Measurements from ENCODE around the gene RNPC3.
"Not testable (repeated sequence)": the region's sequence is repeated elsewhere in the genome, so short reads cannot be mapped to it uniquely, and the experiment has no call there.

Gene RNPC3

DNA sequence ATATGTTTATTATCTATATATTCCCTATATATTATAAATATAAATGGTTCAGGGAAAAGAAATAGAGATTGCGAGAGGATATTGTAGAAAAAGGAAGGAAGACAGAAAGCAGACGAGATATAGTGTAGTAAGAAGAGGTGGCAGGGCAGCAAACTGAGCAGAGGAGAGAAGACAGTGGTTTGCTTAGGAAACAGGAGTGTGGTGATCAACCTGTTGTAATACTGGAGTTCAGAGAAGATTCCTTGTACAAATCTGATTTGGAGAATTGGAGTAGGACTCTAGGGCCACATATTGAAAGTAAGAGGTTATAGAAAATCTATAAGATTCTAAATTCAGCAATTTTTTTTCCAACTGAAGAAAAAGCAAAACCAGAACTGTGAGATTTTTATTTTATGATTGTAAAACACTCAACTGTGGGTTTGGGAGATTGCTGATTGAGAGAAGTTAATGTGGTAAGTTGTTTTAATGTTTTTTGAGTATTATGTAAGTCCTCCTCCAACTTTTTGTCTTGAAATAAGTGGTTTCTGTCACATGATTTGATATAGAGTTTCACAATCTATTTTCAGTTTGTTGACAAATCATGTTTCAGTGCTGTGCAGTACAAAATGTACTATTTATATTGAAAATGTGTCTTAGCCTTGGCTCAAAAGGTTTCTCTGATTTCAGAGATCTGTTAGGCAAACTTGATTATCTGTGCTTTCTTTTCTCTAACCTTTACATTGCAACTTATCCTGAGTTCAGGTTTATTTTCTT, 36.3 kb downstream of the RNPC3 start:
- no peak for DNase-seq

DNA sequence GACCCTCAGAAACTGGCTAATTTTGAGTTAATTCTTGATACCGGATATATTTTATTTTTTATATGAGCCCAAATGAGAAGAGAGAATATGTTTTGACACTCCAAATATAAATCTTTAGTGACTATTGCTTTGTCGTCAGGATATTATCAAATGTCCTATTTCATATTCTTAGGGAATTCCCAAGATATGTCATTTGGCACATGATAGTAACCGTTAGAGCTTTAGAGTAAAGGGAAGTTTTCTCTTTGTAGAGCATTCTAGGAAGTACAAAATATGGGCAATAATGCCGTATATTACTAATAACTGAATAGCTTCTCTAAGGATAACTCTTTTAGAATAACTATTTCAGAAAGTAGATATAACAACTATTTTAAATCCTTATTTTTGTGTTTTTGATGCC, 37.6 kb downstream of the RNPC3 start:
- DNase-seq: no peak

DNA sequence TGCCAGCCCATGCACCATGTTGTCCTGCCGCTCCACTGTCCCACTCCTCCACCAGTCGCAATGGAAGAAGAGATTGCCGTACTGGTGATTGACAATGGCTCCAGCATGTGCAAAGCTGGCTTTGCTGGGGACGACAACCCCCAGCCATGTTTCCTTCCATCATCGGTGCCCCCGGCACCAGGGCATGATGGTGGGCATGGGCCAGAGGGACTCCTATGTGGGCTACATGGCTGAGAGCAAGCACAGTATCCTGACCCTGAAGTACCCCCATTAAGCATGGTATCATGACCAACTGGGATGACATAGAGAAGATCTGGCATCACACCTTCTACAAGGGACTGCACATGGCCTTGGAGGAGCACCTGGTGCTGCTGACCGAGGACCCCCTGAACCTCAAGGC, 44.0 kb downstream of the RNPC3 start:
- DNase-seq: no peak

DNA sequence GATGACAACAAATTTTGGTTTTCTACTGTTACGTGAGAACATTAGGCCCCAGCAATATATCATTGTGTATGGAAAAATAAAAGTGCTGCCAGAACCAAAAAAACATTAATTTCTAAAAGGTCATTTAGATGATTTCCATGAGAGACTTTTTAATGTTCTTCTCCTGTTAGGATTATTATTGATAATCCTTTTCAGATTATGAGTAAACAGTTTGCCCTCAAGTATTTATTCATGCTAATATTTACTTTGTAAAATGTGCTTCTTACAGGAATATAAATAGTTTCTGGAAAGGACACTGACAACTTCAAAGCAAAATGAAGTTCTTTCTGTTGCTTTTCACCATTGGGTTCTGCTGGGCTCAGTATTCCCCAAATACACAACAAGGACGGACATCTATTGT, 45.8 kb downstream of the RNPC3 start, which contains the start of gene AMY2B:
Gene AMY2B (plus strand): TSS at position 301 of the 400 bp plus-strand sequence. CDS start 14 bp downstream, at position 315.
- DNase-seq: not testable (repeated sequence)

DNA sequence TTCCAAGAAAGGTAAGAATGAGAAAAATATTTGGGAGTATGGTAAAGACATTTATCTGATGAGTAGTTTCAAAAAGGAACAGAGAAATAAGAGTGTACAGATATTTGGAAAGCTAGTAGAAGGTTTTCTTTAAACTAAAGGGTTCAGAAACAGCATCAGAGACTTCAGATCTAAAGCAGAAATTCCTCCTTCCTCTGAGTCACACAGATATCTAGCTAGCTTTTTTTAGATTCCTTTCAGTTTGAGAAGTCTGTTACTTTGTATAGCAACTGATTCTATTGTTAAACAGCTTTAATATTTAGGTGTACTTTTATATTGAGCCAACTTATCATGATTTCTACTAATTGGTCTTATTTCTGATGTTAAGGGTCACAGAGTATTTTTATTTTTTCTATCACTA, 50.6 kb downstream of the RNPC3 start:
- no peak for DNase-seq

DNA sequence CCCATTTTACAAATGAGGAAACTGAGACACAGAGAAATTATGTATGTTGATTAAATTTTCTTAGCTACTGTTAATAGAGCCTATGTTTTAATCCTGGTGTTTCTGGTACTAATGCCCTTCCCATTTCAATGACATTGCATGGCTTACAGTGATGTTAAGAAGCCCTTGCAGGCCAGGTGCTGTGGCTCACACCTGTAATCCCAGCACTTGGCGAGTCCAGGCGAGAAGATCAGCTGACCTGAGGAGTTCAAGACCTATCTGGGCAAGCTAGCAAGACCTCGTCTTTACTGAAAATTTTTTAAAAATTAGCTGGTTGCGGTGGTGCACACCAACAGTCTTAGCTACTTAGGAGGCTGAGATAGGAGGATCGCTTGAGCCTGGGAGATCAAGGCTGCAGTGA, 51.3 kb downstream of the RNPC3 start:
- not testable (repeated sequence) for DNase-seq

DNA sequence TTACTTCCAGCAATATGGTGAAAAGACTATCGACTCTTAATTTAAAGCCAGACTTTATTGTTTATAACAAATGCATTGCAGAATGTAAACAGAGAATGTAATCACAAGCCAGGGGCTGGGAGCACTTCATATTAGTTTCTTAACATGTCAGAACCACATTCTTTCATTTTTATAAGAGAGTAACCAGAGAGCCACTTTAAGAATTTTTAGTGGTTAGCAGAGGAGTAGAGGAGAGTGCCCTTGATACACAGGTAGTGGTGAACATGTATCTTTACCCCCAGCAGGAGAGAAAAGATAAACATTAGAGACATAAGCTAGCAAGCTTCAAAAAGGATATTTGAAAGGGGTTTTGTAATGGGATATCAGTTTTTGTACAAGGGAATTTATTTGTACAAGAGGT, 57.0 kb downstream of the RNPC3 start:
- DNase-seq: no peak

DNA sequence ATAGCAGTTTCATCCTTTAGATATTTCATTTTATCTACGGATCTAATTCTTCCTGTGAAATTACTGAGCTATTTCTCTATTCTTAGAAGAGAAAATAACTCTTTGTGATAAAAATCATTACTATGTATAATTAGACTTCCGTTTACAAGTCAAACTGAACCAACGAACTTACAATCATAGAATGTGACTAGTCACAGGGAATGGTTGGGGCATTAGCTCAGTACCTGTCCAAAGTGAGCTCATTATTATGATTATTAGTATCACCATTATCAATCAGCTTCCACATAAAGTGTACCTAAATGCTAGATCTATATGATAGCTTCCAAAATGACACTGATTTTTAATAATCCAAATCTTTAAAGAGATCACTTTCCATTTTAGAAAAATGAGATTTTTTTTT, 58.4 kb downstream of the RNPC3 start:
- DNase-seq: no peak

DNA sequence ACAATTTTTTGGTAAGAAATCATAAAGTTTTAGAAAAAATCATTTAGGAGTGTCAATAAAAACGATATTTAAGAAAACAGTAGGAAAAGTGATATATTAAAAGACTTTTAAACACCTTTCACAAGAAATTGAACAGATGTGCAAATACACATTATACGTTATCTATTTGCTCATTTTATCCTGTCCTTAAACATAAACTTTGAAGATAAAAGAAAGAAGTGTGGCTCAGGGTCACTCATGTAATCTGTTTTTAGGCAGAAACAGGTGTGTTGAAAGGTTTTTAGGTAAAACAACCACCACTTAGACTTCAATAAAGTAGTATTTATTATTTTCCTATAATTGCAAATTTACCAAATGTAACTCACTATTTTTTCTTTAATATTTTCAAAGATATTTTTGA, 59.0 kb downstream of the RNPC3 start:
- no peak for DNase-seq

DNA sequence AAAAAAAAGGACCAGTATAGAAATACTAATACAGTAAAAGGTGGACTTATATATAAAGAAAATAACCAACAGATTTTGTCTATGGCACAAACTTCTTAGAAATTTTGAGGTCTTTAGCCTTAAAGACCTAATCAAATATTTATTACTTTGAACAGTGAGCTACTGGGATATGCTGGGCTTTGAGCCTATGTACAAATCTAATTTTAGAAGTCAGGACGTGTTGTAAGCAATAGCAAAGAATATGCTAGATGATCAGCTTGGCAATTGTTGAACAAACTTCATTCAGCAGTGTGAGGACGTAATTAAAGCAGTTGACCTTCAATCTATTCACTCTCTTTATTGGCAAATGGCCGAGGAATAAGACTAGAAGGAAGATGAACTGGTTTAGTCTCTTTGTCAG, 77.2 kb downstream of the RNPC3 start:
- not testable (repeated sequence) for DNase-seq
